Lower leg skin (tissue), 4 donors: ENCODE results near the gene AHCYL2. TPM values are rescaled to one million over a fixed set of nuclear protein-coding genes. Genes with fewer than 3 reads are reported as not detected.

Experiments used
- DNase-seq, 2 donors: peaks; one replicate each; pipeline ENCODE4 v3.0.0-alpha.2; 2019; ENCODE audit warnings: low spot score in 2 of 2
- H3K4me3 ChIP-seq: fragments of 200-600 bp; sonication (generic); 2 replicates; pipeline ENCODE4 v1.5.1; 2017; ENCODE audit warnings: mild to moderate bottlenecking, low read depth; ENCODE audit not compliant: poor library complexity, severe bottlenecking
- POLR2A ChIP-seq, 2 donors: fragments of 450-650 bp; IDR thresholded peaks; one replicate each; pipeline ENCODE4 v1.6.1; 2016 to 2017; ENCODE audit warnings: antibody characterized with exemption in 2 of 2, mild to moderate bottlenecking in 1 of 2, moderate library complexity in 1 of 2
- WGBS, 2 donors: methylation state at CpG; one replicate each; pipeline ENCODE4 v1.1.5; 2018; 5-methylcytosine and 5-hydroxymethylcytosine counted together
- intact Hi-C: fragments of 100-400 bp; cut with DNase I; formaldehyde crosslinking; loops from one replicate; pipeline ENCODE4 v1.15.0; 2023; ENCODE audit warnings: low total_unique reads
- total RNA-seq, 4 donors: library from RNA; depleted of rRNA; stranded (reverse); fragments of >200 nt; gene quantifications; one replicate each; pipeline ENCODE4 v1.1.0, GENCODE V29; 2016
- TF ChIP-seq, protein P1 (sequence below), 3 donors: fragments of 450-650 bp; IDR thresholded peaks; one replicate each; pipeline ENCODE4 v1.5.1; 2016; ENCODE audit warnings: antibody characterized with exemption in 3 of 3, mild to moderate bottlenecking in 3 of 3, moderate library complexity in 2 of 3

Gene AHCYL2
- total RNA-seq, 4 donors from 2014 or later: 31.1 to 45.8 (median 39.2) TPM

DNA sequence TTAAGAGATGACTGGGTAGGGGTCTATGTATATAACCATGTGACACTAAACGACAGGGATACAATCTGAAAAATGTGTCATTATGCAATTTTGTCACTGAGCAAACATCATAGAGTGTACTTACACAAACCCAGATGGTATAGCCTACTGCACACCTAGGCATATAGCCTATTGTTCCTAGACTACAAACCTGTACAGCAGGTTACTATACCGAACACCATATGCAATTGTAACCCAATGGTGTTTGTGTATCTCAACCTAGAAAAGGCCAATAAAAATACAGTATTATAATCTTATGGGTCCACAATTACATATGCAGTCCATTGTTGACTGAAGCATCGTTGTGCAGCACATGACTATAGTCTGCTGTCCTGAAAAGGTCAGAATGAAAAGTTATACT is 232.3 kb downstream of the AHCYL2 start:
- TF ChIP-seq POLR2A (IDR thresholded peaks at IDR 0.05): no peak
- TF ChIP-seq, protein P1, sequence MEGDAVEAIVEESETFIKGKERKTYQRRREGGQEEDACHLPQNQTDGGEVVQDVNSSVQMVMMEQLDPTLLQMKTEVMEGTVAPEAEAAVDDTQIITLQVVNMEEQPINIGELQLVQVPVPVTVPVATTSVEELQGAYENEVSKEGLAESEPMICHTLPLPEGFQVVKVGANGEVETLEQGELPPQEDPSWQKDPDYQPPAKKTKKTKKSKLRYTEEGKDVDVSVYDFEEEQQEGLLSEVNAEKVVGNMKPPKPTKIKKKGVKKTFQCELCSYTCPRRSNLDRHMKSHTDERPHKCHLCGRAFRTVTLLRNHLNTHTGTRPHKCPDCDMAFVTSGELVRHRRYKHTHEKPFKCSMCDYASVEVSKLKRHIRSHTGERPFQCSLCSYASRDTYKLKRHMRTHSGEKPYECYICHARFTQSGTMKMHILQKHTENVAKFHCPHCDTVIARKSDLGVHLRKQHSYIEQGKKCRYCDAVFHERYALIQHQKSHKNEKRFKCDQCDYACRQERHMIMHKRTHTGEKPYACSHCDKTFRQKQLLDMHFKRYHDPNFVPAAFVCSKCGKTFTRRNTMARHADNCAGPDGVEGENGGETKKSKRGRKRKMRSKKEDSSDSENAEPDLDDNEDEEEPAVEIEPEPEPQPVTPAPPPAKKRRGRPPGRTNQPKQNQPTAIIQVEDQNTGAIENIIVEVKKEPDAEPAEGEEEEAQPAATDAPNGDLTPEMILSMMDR (IDR thresholded peaks at IDR 0.05): no peak
- DNase-seq: no peak
- intact Hi-C loops: no loop called here
- H3K4me3 ChIP-seq: no peak overlapping the region
- WGBS, 2 donors: 84 to 90% methylated on average over 3 of the region's 3 CpGs

DNA sequence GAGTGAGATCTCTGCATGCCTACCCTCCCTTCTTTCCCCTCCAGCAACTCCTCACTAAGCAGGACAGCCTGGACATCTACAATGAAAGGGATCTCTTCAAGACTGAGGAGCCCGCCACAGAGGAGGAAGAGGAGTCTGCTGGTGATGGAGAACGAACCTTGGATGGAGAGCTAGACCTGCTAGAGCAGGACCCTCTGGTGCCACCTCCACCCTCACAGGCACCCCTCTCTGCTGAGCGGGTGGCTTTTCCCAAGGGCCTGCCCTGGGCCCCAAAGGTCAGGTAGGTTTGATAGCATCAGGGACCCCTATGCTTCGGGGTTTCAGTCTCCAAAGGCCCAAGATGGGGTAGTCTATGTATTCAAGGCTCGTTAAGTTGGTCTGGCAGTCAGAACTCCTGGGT is 233.3 kb downstream of the AHCYL2 start:
- intact Hi-C loops: no loop called here
- no peak overlapping the region for H3K4me3 ChIP-seq
- TF ChIP-seq POLR2A (IDR thresholded peaks at IDR 0.05): no peak
- TF ChIP-seq, protein P1 (IDR thresholded peaks at IDR 0.05): no peak
- DNase-seq: peak in 1 of 2 donors; percentile 48
- 90 to 95% methylated on average over 5 of the region's 5 CpGs for WGBS, 2 donors

DNA sequence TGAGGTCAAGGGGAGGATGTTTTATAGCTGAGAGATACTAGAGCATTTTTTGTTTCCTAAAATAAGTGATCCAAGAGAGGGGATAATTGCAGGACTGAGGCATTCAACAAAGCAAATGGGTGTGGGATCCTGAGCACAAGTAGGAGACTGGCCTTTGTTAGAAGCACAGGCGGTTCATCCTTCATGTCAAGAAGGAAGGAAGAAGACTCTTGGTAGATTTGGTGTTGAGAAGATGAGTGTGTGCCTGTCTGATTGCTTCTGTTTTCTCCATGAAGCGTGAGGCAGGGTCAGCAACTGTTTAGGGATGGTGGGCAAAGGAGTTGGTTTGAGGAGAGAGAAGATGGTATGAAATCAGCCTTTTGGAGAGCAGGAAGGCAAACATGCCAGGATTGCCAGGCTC is 237.0 kb downstream of the AHCYL2 start:
- intact Hi-C loops: no loop called here
- DNase-seq: peak in 1 of 2 donors; percentile 45
- TF ChIP-seq, protein P1 (IDR thresholded peaks at IDR 0.05): no peak
- no peak for TF ChIP-seq POLR2A (IDR thresholded peaks at IDR 0.05)
- no peak overlapping the region for H3K4me3 ChIP-seq
- WGBS, 2 donors: 94 to 100% methylated on average over 2 of the region's 2 CpGs

DNA sequence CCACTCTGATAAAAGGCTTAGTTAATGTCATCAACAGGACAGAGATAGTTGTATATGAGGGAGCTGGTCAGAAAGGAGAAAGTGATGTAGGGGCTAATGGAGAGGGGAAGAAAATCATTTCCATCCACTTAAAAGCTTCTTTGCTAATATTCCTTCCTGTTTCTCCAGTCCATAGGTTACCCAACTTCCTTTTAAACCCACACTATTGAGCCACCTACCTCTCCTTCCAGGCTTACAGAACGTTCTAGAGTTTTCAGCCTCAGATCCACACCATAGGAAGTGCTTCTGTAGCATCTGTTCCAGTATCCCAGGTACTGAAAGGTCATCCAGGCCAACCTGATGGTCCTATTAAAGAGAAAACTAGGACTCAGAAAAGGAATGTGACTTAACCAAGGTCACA is 237.6 kb downstream of the AHCYL2 start:
- intact Hi-C loops: no loop called here
- H3K4me3 ChIP-seq: no peak overlapping the region
- TF ChIP-seq, protein P1 (IDR thresholded peaks at IDR 0.05): no peak
- TF ChIP-seq POLR2A (IDR thresholded peaks at IDR 0.05): no peak
- DNase-seq: no peak
- WGBS, 2 donors: 77 to 90% methylated on average over 1 of the region's 1 CpG

DNA sequence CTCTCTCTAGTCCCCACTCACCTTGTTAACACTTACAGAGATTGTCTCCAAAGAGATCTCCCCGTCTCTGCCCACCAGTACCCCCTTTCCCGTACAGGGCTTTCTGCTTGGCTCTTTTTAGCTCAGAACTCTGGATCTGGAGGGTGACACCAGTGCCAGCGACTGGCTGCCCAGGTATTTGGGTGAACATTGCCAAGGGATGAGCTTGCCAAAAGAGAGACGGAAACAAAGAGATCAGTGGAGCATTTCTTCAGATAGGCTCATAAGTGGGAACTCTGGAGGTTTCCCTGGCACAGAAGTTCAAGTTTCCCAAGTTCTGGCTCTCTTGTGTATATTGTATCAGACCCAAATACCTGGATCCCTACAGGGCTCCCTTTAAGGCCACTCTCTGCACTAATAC is 239.4 kb downstream of the AHCYL2 start:
- intact Hi-C loops: no loop called here
- H3K4me3 ChIP-seq: no peak overlapping the region
- 68 to 78% methylated on average over 4 of the region's 4 CpGs for WGBS, 2 donors
- DNase-seq: no peak
- no peak for TF ChIP-seq POLR2A (IDR thresholded peaks at IDR 0.05)
- TF ChIP-seq, protein P1 (IDR thresholded peaks at IDR 0.05): no peak

DNA sequence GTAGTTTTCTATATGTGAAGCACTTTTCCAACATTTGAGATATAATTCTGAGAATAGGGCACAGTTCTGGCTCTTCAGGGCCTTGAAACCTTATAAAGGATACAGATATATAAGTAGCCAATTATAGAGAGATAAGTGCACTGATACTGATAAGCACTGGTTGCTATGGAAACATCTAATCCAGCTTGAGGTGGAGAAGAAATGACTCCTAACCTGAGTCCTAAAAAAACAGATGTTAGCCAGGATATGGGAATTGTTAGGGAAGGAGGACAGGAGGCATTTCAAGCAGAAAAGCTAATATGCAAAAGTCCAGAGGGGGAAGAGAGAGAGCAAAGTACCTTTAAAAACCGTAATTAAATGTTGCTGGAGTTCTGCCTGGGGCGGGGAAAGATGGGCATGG is 240.2 kb downstream of the AHCYL2 start:
- no peak overlapping the region for H3K4me3 ChIP-seq
- WGBS, 2 donors: 50 to 52% methylated on average over 2 of the region's 2 CpGs
- no peak for DNase-seq
- no peak for TF ChIP-seq POLR2A (IDR thresholded peaks at IDR 0.05)
- TF ChIP-seq, protein P1 (IDR thresholded peaks at IDR 0.05): no peak
- intact Hi-C loops: no loop called here
